Measurements from ENCODE around the gene PIK3IP1.

DNA sequence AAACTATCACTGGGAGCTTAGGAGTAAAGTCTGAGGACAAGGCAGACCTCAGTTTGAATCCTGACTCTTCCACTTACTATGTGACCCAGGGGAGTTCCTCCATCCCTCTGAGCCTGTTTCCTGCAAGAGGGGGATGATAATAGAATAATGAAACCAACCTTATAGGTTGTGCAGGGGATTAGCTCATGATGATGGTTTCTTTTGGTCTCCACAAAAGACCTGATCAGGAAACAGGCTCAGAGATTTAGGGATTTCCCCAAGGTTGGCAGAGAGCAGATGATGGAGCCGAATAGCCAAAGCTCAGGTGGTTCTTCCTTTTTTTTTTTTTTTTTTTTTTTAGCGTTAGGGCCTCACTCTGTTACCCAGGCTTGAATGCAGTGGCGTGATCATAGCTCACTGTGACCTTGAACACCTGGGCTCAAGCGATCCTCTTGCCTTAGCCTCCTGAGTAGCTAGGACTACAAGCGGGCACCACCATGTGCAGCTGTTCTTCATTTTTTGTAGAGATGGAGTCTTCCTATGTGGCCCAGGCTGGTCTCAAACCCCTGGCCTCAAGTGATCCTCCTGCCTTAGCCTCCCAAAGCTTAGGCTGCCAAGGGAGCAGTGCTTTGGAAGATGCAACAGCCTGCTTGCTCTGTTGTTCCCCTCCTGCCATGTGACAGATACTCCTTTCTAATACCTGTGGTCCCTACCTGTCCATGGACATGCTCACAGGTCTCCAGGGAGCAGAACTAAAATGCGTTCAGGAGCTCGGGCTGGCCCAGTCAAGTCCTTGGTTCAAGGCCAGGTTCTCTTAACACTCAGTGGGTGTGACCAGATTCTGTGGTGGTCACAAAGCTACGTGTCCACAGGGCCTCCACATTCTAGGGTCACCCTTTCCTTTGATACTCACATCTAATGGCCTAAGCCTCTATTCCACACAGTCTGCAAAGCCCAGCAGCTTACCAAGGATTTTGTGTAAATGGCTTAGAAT is 31.6 kb upstream of the PIK3IP1 start:
- TF ChIP-seq, protein P1, sequence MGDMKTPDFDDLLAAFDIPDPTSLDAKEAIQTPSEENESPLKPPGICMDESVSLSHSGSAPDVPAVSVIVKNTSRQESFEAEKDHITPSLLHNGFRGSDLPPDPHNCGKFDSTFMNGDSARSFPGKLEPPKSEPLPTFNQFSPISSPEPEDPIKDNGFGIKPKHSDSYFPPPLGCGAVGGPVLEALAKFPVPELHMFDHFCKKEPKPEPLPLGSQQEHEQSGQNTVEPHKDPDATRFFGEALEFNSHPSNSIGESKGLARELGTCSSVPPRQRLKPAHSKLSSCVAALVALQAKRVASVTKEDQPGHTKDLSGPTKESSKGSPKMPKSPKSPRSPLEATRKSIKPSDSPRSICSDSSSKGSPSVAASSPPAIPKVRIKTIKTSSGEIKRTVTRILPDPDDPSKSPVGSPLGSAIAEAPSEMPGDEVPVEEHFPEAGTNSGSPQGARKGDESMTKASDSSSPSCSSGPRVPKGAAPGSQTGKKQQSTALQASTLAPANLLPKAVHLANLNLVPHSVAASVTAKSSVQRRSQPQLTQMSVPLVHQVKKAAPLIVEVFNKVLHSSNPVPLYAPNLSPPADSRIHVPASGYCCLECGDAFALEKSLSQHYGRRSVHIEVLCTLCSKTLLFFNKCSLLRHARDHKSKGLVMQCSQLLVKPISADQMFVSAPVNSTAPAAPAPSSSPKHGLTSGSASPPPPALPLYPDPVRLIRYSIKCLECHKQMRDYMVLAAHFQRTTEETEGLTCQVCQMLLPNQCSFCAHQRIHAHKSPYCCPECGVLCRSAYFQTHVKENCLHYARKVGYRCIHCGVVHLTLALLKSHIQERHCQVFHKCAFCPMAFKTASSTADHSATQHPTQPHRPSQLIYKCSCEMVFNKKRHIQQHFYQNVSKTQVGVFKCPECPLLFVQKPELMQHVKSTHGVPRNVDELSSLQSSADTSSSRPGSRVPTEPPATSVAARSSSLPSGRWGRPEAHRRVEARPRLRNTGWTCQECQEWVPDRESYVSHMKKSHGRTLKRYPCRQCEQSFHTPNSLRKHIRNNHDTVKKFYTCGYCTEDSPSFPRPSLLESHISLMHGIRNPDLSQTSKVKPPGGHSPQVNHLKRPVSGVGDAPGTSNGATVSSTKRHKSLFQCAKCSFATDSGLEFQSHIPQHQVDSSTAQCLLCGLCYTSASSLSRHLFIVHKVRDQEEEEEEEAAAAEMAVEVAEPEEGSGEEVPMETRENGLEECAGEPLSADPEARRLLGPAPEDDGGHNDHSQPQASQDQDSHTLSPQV (IDR thresholded peaks at IDR 0.05): no peak
- TF ChIP-seq, protein P2, sequence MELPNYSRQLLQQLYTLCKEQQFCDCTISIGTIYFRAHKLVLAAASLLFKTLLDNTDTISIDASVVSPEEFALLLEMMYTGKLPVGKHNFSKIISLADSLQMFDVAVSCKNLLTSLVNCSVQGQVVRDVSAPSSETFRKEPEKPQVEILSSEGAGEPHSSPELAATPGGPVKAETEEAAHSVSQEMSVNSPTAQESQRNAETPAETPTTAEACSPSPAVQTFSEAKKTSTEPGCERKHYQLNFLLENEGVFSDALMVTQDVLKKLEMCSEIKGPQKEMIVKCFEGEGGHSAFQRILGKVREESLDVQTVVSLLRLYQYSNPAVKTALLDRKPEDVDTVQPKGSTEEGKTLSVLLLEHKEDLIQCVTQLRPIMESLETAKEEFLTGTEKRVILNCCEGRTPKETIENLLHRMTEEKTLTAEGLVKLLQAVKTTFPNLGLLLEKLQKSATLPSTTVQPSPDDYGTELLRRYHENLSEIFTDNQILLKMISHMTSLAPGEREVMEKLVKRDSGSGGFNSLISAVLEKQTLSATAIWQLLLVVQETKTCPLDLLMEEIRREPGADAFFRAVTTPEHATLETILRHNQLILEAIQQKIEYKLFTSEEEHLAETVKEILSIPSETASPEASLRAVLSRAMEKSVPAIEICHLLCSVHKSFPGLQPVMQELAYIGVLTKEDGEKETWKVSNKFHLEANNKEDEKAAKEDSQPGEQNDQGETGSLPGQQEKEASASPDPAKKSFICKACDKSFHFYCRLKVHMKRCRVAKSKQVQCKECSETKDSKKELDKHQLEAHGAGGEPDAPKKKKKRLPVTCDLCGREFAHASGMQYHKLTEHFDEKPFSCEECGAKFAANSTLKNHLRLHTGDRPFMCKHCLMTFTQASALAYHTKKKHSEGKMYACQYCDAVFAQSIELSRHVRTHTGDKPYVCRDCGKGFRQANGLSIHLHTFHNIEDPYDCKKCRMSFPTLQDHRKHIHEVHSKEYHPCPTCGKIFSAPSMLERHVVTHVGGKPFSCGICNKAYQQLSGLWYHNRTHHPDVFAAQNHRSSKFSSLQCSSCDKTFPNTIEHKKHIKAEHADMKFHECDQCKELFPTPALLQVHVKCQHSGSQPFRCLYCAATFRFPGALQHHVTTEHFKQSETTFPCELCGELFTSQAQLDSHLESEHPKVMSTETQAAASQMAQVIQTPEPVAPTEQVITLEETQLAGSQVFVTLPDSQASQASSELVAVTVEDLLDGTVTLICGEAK (IDR thresholded peaks at IDR 0.05): no peak
- TF ChIP-seq, protein P2 (CRISPR knock-in tag; IDR thresholded peaks at IDR 0.05): no peak
- TF ChIP-seq ZNF140 (CRISPR knock-in tag; IDR thresholded peaks at IDR 0.05) (no peak), FOXK2 (conservative IDR thresholded peaks at IDR 0.05 in 1 of 2, IDR thresholded peaks at IDR 0.05 in 1 of 2; ENCODE audit: low read depth in 2 of 2) (no peak), NFIC (IDR thresholded peaks at IDR 0.05) (no peak)
- TF ChIP-seq, protein P3, sequence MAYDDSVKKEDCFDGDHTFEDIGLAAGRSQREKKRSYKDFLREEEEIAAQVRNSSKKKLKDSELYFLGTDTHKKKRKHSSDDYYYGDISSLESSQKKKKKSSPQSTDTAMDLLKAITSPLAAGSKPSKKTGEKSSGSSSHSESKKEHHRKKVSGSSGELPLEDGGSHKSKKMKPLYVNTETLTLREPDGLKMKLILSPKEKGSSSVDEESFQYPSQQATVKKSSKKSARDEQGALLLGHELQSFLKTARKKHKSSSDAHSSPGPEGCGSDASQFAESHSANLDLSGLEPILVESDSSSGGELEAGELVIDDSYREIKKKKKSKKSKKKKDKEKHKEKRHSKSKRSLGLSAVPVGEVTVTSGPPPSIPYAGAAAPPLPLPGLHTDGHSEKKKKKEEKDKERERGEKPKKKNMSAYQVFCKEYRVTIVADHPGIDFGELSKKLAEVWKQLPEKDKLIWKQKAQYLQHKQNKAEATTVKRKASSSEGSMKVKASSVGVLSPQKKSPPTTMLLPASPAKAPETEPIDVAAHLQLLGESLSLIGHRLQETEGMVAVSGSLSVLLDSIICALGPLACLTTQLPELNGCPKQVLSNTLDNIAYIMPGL (CRISPR knock-in tag; IDR thresholded peaks at IDR 0.05): no peak
- TF ChIP-seq, protein P4, sequence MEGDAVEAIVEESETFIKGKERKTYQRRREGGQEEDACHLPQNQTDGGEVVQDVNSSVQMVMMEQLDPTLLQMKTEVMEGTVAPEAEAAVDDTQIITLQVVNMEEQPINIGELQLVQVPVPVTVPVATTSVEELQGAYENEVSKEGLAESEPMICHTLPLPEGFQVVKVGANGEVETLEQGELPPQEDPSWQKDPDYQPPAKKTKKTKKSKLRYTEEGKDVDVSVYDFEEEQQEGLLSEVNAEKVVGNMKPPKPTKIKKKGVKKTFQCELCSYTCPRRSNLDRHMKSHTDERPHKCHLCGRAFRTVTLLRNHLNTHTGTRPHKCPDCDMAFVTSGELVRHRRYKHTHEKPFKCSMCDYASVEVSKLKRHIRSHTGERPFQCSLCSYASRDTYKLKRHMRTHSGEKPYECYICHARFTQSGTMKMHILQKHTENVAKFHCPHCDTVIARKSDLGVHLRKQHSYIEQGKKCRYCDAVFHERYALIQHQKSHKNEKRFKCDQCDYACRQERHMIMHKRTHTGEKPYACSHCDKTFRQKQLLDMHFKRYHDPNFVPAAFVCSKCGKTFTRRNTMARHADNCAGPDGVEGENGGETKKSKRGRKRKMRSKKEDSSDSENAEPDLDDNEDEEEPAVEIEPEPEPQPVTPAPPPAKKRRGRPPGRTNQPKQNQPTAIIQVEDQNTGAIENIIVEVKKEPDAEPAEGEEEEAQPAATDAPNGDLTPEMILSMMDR (IDR thresholded peaks at IDR 0.05 in 2 of 3, conservative IDR thresholded peaks at IDR 0.05 in 1 of 3; ENCODE audit: insufficient read depth in 2 of 3, low read depth in 1 of 3, low read length in 3 of 3): no peak
